Stomach (tissue), 9 donors: ENCODE results near the gene ENTPD6. TPM values are rescaled to one million over a fixed set of nuclear protein-coding genes. Genes with fewer than 3 reads are reported as not detected.
"Not testable (repeated sequence)": the region's sequence is repeated elsewhere in the genome, so short reads cannot be mapped to it uniquely, and the experiment has no call there.

Source experiments
- DNase-seq, 2 donors: peaks; one replicate each; pipeline versions ENCODE4 v3.0.0 to v3.0.0-alpha.2; 2013 to 2019
- H3K27ac ChIP-seq, 5 donors: fragments of 200-600 bp in 4 of 5; sonication (generic) in 4 of 5; one replicate each; pipeline ENCODE4 v1.5.1; 2013 to 2019; ENCODE audit warnings: mild to moderate bottlenecking in 1 of 5, moderate library complexity in 1 of 5
- H3K27me3 ChIP-seq, 3 donors: fragments of 200-600 bp; sonication (generic); one replicate each; pipeline ENCODE4 v1.5.1; 2017 to 2019; ENCODE audit warnings: mixed run types in 1 of 3
- H3K36me3 ChIP-seq, 4 donors: fragments of 200-600 bp; sonication (generic); 1 replicate in 3 of 4; 2 replicates in 1 of 4; pipeline ENCODE4 v1.5.1; 2016 to 2019
- H3K4me1 ChIP-seq, 4 donors: fragments of 200-600 bp; sonication (generic); one replicate each; pipeline ENCODE4 v1.5.1; 2016 to 2019
- H3K4me3 ChIP-seq, 4 donors: fragments of 200-600 bp; sonication (generic) in 3 of 4; one replicate each; pipeline ENCODE4 v1.5.1; 2016 to 2019; ENCODE audit warnings: mild to moderate bottlenecking in 1 of 4
- H3K9me3 ChIP-seq, 4 donors: fragments of 200-600 bp; sonication (generic); one replicate each; pipeline ENCODE4 v1.5.1; 2016 to 2019
- EP300 ChIP-seq: sonication (generic); formaldehyde crosslinking; IDR thresholded peaks from one replicate; pipeline ENCODE4 v1.6.1; 2017; ENCODE audit warnings: antibody characterized with exemption
- POLR2A ChIP-seq, 4 donors: fragments of 450-650 bp; IDR thresholded peaks; one replicate each; pipeline ENCODE4 v1.6.1; 2016; ENCODE audit warnings: antibody characterized with exemption in 4 of 4, control low read depth in 2 of 4, mild to moderate bottlenecking in 1 of 4, moderate library complexity in 1 of 4
- POLR2AphosphoS5 ChIP-seq, 3 donors: sonication (generic); formaldehyde crosslinking; IDR thresholded peaks; one replicate each; pipeline ENCODE4 v1.6.1; 2016; ENCODE audit warnings: antibody characterized with exemption in 3 of 3
- WGBS, 5 donors: extraction: QIAGEN DNeasy Blood & Tissue Kit in 3 of 5; methylation state at CpG; one replicate each; pipeline versions ENCODE4 v1.1.5 to v1.1.7; 2013 to 2018; 5-methylcytosine and 5-hydroxymethylcytosine counted together
- intact Hi-C: fragments of 100-400 bp; cut with DNase I; formaldehyde crosslinking; loops from one replicate; pipeline ENCODE4 v1.15.1; 2023; ENCODE audit warnings: low total_unique reads
- polyA plus RNA-seq, 3 donors: library from polyadenylated mRNA; stranded (reverse); fragments of 200-250 nt; gene quantifications; one replicate each; pipeline ENCODE4 v1.2.3, GENCODE V29; 2013
- total RNA-seq, 5 donors: library from RNA; depleted of rRNA; stranded (reverse); fragments of >200 nt; gene quantifications; one replicate each; pipeline versions ENCODE4 v1.1.0 to v1.2.3, GENCODE V29; 2014 to 2016
- TF ChIP-seq, protein P1 (sequence below), 7 experiments: fragments of 450-650 bp in 4 of 7; fragments of 200-600 bp in 3 of 7; sonication (generic) in 3 of 7; IDR thresholded peaks; one replicate each; pipeline ENCODE4 v1.5.1; 2016 to 2019; ENCODE audit warnings: antibody characterized with exemption in 7 of 7, control low read depth in 2 of 7, mild to moderate bottlenecking in 1 of 7
- donor health status: healthy with polysubstance abuse.
- donor health status: Bipolar disorder and iron deficiency.
- donor health status: healthy.

The ENTPD6 gene
- total and polyA plus RNA-seq, 8 donors, result 38.5 to 110 (median 66.5) TPM

DNA sequence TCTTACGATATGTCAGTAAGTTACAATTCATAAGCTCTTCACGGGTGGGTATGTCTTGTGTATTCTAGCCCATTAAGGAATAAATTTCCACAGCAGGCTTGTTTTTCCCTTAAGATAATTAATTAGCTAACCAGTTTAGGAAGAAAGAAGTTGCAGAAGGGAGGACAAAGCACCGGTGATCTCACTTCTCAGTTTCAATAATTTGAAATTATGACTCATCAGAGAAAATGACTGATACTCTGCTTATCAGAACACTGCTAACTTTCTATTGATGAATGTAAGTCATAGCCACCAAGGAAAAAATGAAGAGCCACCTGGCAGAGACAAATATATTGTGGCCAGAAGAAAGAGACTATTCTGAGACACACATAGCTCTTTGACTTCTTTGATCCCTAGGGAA, 35.0 kb upstream of the ENTPD6 start:
- WGBS, 5 donors, result 56 to 69% (median 65%) methylated on average over 3 of the region's 3 CpGs
- peaks cover 0 to 2% (median 0%) of the 10 kb centered on the region in 4 donors for H3K9me3 ChIP-seq
- no peak for TF ChIP-seq EP300
- TF ChIP-seq, protein P1, sequence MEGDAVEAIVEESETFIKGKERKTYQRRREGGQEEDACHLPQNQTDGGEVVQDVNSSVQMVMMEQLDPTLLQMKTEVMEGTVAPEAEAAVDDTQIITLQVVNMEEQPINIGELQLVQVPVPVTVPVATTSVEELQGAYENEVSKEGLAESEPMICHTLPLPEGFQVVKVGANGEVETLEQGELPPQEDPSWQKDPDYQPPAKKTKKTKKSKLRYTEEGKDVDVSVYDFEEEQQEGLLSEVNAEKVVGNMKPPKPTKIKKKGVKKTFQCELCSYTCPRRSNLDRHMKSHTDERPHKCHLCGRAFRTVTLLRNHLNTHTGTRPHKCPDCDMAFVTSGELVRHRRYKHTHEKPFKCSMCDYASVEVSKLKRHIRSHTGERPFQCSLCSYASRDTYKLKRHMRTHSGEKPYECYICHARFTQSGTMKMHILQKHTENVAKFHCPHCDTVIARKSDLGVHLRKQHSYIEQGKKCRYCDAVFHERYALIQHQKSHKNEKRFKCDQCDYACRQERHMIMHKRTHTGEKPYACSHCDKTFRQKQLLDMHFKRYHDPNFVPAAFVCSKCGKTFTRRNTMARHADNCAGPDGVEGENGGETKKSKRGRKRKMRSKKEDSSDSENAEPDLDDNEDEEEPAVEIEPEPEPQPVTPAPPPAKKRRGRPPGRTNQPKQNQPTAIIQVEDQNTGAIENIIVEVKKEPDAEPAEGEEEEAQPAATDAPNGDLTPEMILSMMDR (IDR thresholded peaks at IDR 0.05), result no peak
- TF ChIP-seq POLR2AphosphoS5 (IDR thresholded peaks at IDR 0.05), result no peak
- TF ChIP-seq POLR2A (IDR thresholded peaks at IDR 0.05), result no peak
- no peak for DNase-seq
- intact Hi-C loops, result no loop called here
- H3K4me1 ChIP-seq, result no peaks in the 10 kb centered on the region
- H3K27me3 ChIP-seq, result peaks cover 0 to 4% (median 0%) of the 10 kb centered on the region in 3 donors
- H3K4me3 ChIP-seq, result no peak overlapping the region
- no peaks in the 10 kb centered on the region for H3K36me3 ChIP-seq
- H3K27ac ChIP-seq, result no peak overlapping the region

DNA sequence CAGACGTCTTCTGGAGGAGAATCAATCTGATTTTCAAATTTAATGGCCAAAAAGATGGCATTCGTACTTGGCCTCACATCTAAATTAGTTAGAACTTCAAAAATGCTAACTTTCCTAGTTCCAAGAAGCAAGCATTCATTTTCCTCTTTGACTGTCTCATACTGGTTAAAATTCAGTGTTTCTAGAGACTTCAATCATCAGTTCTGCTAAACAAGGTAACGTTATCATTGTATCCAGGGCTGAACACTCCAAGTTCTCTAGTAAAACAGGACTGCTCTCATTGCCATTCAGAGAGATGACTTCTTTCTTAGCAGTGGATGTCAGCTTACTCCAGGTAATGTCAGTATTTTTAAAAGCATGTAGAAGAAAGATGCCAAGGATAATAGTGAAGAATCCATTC, 34.6 kb upstream of the ENTPD6 start:
- peaks cover 0 to 6% (median 0%) of the 10 kb centered on the region in 4 donors for H3K9me3 ChIP-seq
- H3K36me3 ChIP-seq, result no peaks in the 10 kb centered on the region
- peaks cover 0 to 4% (median 0%) of the 10 kb centered on the region in 3 donors for H3K27me3 ChIP-seq
- TF ChIP-seq, protein P1 (IDR thresholded peaks at IDR 0.05), result no peak
- TF ChIP-seq POLR2A (IDR thresholded peaks at IDR 0.05), result no peak
- no peak for TF ChIP-seq EP300
- no peak for TF ChIP-seq POLR2AphosphoS5 (IDR thresholded peaks at IDR 0.05)
- no peak overlapping the region for H3K4me3 ChIP-seq
- H3K27ac ChIP-seq, result no peak overlapping the region
- H3K4me1 ChIP-seq, result no peaks in the 10 kb centered on the region
- intact Hi-C loops, result no loop called here
- WGBS, 5 donors, result 59 to 70% (median 62%) methylated on average over 3 of the region's 3 CpGs
- no peak for DNase-seq

DNA sequence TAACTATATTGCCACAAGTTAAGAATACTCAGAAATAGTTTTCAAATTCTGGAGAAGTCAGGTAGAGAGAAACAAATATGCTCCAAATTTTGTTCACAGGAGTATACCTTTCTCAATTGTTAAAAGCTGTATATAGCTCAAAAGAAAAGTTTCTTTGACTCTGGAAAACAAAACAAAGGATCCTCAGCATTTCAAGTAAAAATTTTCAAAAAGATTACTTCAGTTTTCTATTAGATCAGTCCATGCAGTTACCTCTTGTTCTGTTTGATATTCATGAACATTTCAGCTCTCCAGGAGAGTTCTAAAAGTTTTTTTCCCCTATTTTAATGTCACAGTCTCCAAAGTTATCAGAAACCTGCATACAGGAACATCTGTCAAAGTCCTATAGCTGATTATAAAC, 30.4 kb upstream of the ENTPD6 start:
- TF ChIP-seq POLR2A (IDR thresholded peaks at IDR 0.05), result no peak
- DNase-seq, result no peak
- H3K27ac ChIP-seq, result no peak overlapping the region
- no peaks in the 10 kb centered on the region for H3K4me1 ChIP-seq
- intact Hi-C loops, result no loop called here
- H3K36me3 ChIP-seq, result no peaks in the 10 kb centered on the region
- H3K27me3 ChIP-seq, result peaks cover 0 to 4% (median 0%) of the 10 kb centered on the region in 3 donors
- peaks cover 0 to 6% (median 0%) of the 10 kb centered on the region in 4 donors for H3K9me3 ChIP-seq
- H3K4me3 ChIP-seq, result no peak overlapping the region

GRCh38 chr20:25166105-25166782, 29.3 kb upstream of the ENTPD6 start:
- H3K36me3 ChIP-seq, H3K4me1 ChIP-seq, H3K4me3 ChIP-seq, intact Hi-C loops, H3K9me3 ChIP-seq, DNase-seq, H3K27me3 ChIP-seq, H3K27ac ChIP-seq: not testable (repeated sequence)
- 38 to 55% (median 44%) methylated on average over 2 of the region's 2 CpGs for WGBS, 5 donors

DNA sequence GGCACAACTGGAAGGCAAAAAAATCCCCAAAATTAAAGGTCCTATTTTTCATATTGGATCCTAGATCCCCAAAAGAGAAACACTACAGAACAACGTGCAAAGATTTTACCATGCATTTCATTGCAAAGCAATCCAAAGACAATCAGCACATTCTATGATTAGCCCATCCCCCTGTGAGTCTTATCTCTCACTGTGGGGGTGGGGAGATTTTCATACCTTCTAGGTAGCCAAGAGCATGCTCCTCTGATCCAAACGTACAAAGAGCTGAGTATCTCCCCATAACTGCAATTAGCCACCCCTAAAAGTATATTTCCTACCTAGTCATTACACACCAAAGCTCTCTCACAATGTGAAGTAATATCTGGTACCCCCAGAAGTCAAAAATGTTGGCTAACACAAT, 22.2 kb upstream of the ENTPD6 start:
- DNase-seq, result no peak
- no peaks in the 10 kb centered on the region for H3K27me3 ChIP-seq
- peaks cover 0 to 7% (median 0%) of the 10 kb centered on the region in 4 donors for H3K9me3 ChIP-seq
- no peak overlapping the region for H3K4me3 ChIP-seq
- H3K27ac ChIP-seq, result no peak overlapping the region
- intact Hi-C loops, result no loop called here
- TF ChIP-seq POLR2AphosphoS5 (IDR thresholded peaks at IDR 0.05) (no peak), POLR2A (IDR thresholded peaks at IDR 0.05) (no peak), EP300 (no peak)
- TF ChIP-seq, protein P1 (IDR thresholded peaks at IDR 0.05), result no peak
- WGBS, 5 donors, result 42 to 48% (median 47%) methylated on average over 2 of the region's 2 CpGs
- no peaks in the 10 kb centered on the region for H3K36me3 ChIP-seq
- H3K4me1 ChIP-seq, result peaks cover 0 to 8% (median 3%) of the 10 kb centered on the region in 4 donors
